ENCODE data around the gene GUCY2D.
"Not testable (repeated sequence)": the region's sequence is repeated elsewhere in the genome, so short reads cannot be mapped to it uniquely, and the experiment has no call there.

Gene GUCY2D

GRCh38 chr17:8001976-8002720, at the start of gene GUCY2D:
TSS of gene GUCY2D (plus strand) at chr17:8002615. CDS start at chr17:8003048, 433 bp downstream.
- peak within 1 kb of the TSS; percentile 31 to 54 for H3K4me3 ChIP-seq (ENCODE audit: low read depth in 1 of 2, low read length in 1 of 2)
- peak within 1 kb of the TSS; percentile 2 for H3K27ac ChIP-seq
- H3K4me1 ChIP-seq (ENCODE audit: control insufficient read depth in 1 of 2, insufficient read depth in 1 of 2, low read depth in 1 of 2, low read length in 1 of 2) = peaks cover 8 to 14% of the 10 kb centered on the region in 2 experiments
- H3K36me3 ChIP-seq = no peaks in the 10 kb centered on the region
- TF ChIP-seq CTCF (IDR thresholded peaks at IDR 0.05) = no peak
- no peaks in the 10 kb centered on the region for H3K9me3 ChIP-seq
- H3K27me3 ChIP-seq = peaks cover 94% of the 10 kb centered on the region

DNA sequence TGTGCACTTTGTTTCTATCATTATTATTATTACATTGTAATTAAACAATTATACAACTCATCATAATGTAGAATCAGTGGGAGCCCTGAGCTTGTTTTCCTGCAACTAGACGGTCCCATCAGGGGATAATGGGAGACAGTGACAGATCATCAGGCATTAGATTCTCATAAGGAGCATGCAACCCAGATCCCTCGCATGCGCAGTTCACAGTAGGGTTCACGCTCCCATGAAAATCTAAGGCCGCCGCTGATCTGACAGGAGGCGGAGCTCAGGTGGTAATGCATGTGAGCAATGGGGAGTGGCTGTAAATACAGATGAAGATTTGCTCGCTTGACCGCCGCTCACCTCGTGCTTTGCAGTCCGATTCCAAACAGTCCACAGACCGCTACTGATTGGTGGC, 49.1 kb upstream of the GUCY2D start:
- H3K4me1 ChIP-seq (ENCODE audit: control insufficient read depth in 1 of 2, insufficient read depth in 1 of 2, low read depth in 1 of 2, low read length in 1 of 2); H3K9me3 ChIP-seq; H3K27ac ChIP-seq; H3K27me3 ChIP-seq; H3K4me3 ChIP-seq (ENCODE audit: low read depth in 1 of 2, low read length in 1 of 2): not testable (repeated sequence)
- H3K36me3 ChIP-seq = peaks cover 14% of the 10 kb centered on the region

DNA sequence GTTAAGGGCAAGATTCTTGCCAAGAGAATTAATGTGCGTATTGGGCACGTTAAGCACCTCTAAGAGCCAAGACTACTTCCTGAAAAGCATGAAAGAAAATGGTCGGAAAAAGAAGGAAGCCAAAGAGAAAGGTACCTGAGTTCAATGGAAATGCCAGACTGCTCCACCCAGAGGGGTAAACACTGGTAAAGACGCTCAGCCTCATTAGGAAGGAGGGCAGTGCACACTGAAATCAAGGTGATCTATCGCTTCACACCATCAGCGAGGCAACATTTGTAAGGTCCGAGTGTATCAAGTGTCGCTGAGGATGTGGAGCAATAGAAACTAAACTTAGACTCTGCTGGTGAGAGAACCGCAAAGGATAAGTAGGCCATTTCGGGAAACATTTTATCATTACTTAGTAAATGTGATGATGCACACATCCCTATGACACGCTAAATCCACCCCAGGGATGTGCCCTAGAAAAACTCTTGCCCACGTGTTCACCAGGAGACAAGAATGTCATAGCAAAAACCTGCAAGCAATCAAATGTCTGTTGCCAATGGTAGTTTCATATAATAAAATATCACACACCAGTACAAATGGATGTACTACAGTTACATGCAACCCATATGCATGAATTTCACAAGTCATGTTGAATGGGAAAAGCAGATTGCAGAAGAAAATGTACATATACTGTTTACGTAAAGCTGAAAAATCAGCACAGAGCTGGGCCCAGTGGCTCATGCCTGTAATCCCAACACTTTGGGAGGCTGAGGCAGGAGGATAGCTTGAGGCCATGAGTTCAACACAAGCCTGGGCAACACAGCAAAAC, 46.8 kb upstream of the GUCY2D start:
- H3K9me3 ChIP-seq = no peaks in the 10 kb centered on the region
- H3K36me3 ChIP-seq = no peaks in the 10 kb centered on the region
- no peak overlapping the region for H3K27ac ChIP-seq
- no peak overlapping the region for H3K4me3 ChIP-seq (ENCODE audit: low read depth in 1 of 2, low read length in 1 of 2)
- TF ChIP-seq CTCF (IDR thresholded peaks at IDR 0.05) = no peak
- no peaks in the 10 kb centered on the region for H3K27me3 ChIP-seq
- H3K4me1 ChIP-seq (ENCODE audit: control insufficient read depth in 1 of 2, insufficient read depth in 1 of 2, low read depth in 1 of 2, low read length in 1 of 2) = peaks cover 20 to 24% of the 10 kb centered on the region in 2 experiments

- no peak for TF ChIP-seq CTCF (IDR thresholded peaks at IDR 0.05)
- Histone ChIP-seq H3K9me3 (no peaks in the 10 kb centered on the region), H3K4me1 (ENCODE audit: control insufficient read depth in 1 of 2, insufficient read depth in 1 of 2, low read depth in 1 of 2, low read length in 1 of 2) (peaks cover 28 to 32% of the 10 kb centered on the region in 2 experiments), H3K4me3 (ENCODE audit: low read depth in 1 of 2, low read length in 1 of 2) (no peak overlapping the region), H3K27me3 (no peaks in the 10 kb centered on the region), H3K36me3 (no peaks in the 10 kb centered on the region), H3K27ac (no peak overlapping the region)
Measured at GRCh38 chr17:7956228-7956965, 46.0 kb upstream of the GUCY2D start.

DNA sequence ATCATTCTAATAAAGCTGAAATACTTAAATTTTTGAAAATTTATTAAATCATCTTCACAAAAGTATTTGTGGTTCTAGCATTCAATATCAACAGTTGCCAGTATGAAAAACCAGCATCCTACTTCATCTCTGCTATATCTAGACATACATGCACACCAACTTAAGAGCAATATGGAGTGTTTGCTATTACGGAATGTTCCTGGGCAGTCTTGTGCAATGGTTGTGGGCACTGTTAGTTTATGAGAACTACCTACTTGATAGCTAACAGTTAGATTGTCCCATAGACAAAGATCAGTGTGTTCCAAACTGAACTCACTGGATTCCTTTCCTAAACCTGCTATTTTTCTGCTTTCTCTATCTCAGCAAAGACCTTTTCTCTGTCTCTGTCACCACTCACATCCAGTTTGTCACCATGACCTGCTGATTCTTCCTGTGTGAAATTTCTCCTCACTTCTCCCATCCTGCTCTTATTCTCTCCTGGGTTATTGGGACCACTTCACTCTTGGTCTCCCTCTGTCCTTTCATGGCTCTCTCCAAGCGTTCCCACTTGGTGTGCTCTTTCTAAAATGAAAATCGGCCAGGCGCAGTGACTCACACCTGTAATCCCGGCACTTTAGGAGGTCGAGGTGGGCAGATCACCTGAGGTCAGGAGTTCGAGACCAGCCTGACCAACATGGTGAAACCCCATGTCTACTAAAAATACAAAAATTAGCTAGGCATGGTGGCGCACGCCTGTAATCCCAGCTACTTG, 42.7 kb upstream of the GUCY2D start:
- Histone ChIP-seq H3K27me3 (no peaks in the 10 kb centered on the region), H3K9me3 (no peaks in the 10 kb centered on the region), H3K4me3 (ENCODE audit: low read depth in 1 of 2, low read length in 1 of 2) (no peak overlapping the region), H3K4me1 (ENCODE audit: control insufficient read depth in 1 of 2, insufficient read depth in 1 of 2, low read depth in 1 of 2, low read length in 1 of 2) (peaks cover 33 to 36% of the 10 kb centered on the region in 2 experiments), H3K36me3 (no peaks in the 10 kb centered on the region), H3K27ac (peak overlapping the region; percentile 77)
- no peak for TF ChIP-seq CTCF (IDR thresholded peaks at IDR 0.05)

Data from neutrophil (primary cell).